ENCODE results near the gene ERCC6L. TPM values are rescaled to one million over a fixed set of nuclear protein-coding genes. Genes with fewer than 3 reads are reported as not detected.

ERCC6L gene
- total and polyA plus RNA-seq, 2 of the 13 experiments (the other 11 are each of a cell fraction or from before 2014, with no cell fraction given): 0.86 to 9.5 TPM

- TF ChIP-seq, protein P1, sequence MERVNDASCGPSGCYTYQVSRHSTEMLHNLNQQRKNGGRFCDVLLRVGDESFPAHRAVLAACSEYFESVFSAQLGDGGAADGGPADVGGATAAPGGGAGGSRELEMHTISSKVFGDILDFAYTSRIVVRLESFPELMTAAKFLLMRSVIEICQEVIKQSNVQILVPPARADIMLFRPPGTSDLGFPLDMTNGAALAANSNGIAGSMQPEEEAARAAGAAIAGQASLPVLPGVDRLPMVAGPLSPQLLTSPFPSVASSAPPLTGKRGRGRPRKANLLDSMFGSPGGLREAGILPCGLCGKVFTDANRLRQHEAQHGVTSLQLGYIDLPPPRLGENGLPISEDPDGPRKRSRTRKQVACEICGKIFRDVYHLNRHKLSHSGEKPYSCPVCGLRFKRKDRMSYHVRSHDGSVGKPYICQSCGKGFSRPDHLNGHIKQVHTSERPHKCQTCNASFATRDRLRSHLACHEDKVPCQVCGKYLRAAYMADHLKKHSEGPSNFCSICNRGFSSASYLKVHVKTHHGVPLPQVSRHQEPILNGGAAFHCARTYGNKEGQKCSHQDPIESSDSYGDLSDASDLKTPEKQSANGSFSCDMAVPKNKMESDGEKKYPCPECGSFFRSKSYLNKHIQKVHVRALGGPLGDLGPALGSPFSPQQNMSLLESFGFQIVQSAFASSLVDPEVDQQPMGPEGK (CRISPR knock-in tag; IDR thresholded peaks at IDR 0.05): no peak; the same call in 1 of the 2 replicates
- no peak for TF ChIP-seq FOXP1 (IDR thresholded peaks at IDR 0.05)
- TF ChIP-seq FOXP1 (CRISPR knock-in tag; IDR thresholded peaks at IDR 0.05): no peak
- TF ChIP-seq CBX2 (IDR thresholded peaks at IDR 0.05; ENCODE audit: low read depth, low read length): no peak
- TF ChIP-seq CBX2 (CRISPR knock-in tag; IDR thresholded peaks at IDR 0.05; ENCODE audit: low read depth): no peak
- no peak for TF ChIP-seq ZNF562 (CRISPR knock-in tag; IDR thresholded peaks at IDR 0.05; ENCODE audit: borderline replicate concordance)
- TF ChIP-seq PHF20 (CRISPR knock-in tag; IDR thresholded peaks at IDR 0.05): peak; percentile 70; the same call in 1 of the 2 replicates
- TF ChIP-seq YY1 (IDR thresholded peaks at IDR 0.05; ENCODE audit: insufficient read depth, insufficient replicate concordance, low read depth, low read length): peak; percentile 77
- peak; percentile 85 for TF ChIP-seq KDM5A (IDR thresholded peaks at IDR 0.05; ENCODE audit: borderline replicate concordance, low read length)
- no peak for TF ChIP-seq SRSF9 (IDR thresholded peaks at IDR 0.05; ENCODE audit: borderline replicate concordance, insufficient read depth, low read depth, low read length, poor library complexity, severe bottlenecking)
- no peak for TF ChIP-seq DPF2 (CRISPR knock-in tag; IDR thresholded peaks at IDR 0.05; ENCODE audit: borderline replicate concordance, low read depth)
- TF ChIP-seq, protein P2, sequence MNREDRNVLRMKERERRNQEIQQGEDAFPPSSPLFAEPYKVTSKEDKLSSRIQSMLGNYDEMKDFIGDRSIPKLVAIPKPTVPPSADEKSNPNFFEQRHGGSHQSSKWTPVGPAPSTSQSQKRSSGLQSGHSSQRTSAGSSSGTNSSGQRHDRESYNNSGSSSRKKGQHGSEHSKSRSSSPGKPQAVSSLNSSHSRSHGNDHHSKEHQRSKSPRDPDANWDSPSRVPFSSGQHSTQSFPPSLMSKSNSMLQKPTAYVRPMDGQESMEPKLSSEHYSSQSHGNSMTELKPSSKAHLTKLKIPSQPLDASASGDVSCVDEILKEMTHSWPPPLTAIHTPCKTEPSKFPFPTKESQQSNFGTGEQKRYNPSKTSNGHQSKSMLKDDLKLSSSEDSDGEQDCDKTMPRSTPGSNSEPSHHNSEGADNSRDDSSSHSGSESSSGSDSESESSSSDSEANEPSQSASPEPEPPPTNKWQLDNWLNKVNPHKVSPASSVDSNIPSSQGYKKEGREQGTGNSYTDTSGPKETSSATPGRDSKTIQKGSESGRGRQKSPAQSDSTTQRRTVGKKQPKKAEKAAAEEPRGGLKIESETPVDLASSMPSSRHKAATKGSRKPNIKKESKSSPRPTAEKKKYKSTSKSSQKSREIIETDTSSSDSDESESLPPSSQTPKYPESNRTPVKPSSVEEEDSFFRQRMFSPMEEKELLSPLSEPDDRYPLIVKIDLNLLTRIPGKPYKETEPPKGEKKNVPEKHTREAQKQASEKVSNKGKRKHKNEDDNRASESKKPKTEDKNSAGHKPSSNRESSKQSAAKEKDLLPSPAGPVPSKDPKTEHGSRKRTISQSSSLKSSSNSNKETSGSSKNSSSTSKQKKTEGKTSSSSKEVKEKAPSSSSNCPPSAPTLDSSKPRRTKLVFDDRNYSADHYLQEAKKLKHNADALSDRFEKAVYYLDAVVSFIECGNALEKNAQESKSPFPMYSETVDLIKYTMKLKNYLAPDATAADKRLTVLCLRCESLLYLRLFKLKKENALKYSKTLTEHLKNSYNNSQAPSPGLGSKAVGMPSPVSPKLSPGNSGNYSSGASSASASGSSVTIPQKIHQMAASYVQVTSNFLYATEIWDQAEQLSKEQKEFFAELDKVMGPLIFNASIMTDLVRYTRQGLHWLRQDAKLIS (CRISPR knock-in tag; IDR thresholded peaks at IDR 0.05): no peak
- TF ChIP-seq ZNF441 (CRISPR knock-in tag; IDR thresholded peaks at IDR 0.05; ENCODE audit: borderline replicate concordance): no peak
- TF ChIP-seq ZMYM2 (CRISPR knock-in tag; IDR thresholded peaks at IDR 0.05): no peak
- peak; percentile 18; the same call in 1 of the 2 replicates for TF ChIP-seq TAF1 (CRISPR knock-in tag; IDR thresholded peaks at IDR 0.05)
- TF ChIP-seq SPEN (CRISPR knock-in tag; IDR thresholded peaks at IDR 0.05; ENCODE audit: low read depth): peak; percentile 45; the same call in 1 of the 2 replicates
- TF ChIP-seq CEBPB (IDR thresholded peaks at IDR 0.05; ENCODE audit: borderline replicate concordance, low read depth, low read length): no peak
- TF ChIP-seq KDM6A (CRISPR knock-in tag; IDR thresholded peaks at IDR 0.05; ENCODE audit: low read depth): no peak
- peak; percentile 58; the same call in 1 of the 2 replicates for TF ChIP-seq HDAC1 (CRISPR knock-in tag; IDR thresholded peaks at IDR 0.05)
- TF ChIP-seq TEAD2 (CRISPR knock-in tag; IDR thresholded peaks at IDR 0.05): no peak
- TF ChIP-seq ZBTB37 (CRISPR knock-in tag; IDR thresholded peaks at IDR 0.05): no peak
- TF ChIP-seq ZNF549 (CRISPR knock-in tag; IDR thresholded peaks at IDR 0.05): no peak
These were observed 57.4 kb downstream of the ERCC6L start, which contains the start of gene PIN4 (continued) for GRCh38 chrX:72181178-72182125.

Data from HepG2 (cell line).